ENCODE results near the gene SERPINB12.

Gene SERPINB12

GRCh38 chr18:63550068-63550467, 7.9 kb downstream of the SERPINB12 start:
- DNase-seq (ENCODE audit: low read depth in 3 of 3) = no peak

- DNase-seq (ENCODE audit: low read depth in 3 of 3) = no peak
Observed at GRCh38 chr18:63551769-63552168, 9.6 kb downstream of the SERPINB12 start.

- no peak for DNase-seq (ENCODE audit: low read depth in 3 of 3)
Observed at GRCh38 chr18:63552581-63552980, 10.4 kb downstream of the SERPINB12 start.

GRCh38 chr18:63553081-63553480, 10.9 kb downstream of the SERPINB12 start:
- DNase-seq (ENCODE audit: low read depth in 3 of 3) = no peak

- DNase-seq (ENCODE audit: low read depth in 3 of 3) = no peak
Observed at GRCh38 chr18:63559567-63560491, 17.7 kb downstream of the SERPINB12 start.

- DNase-seq (ENCODE audit: low read depth in 3 of 3) = no peak
Observed at GRCh38 chr18:63562284-63562683, 20.1 kb downstream of the SERPINB12 start.

GRCh38 chr18:63564021-63564420, 21.9 kb downstream of the SERPINB12 start:
- DNase-seq (ENCODE audit: low read depth in 3 of 3) = no peak

- no peak for DNase-seq (ENCODE audit: low read depth in 3 of 3)
Observed at GRCh38 chr18:63564561-63564960, 22.4 kb downstream of the SERPINB12 start.

GRCh38 chr18:63567276-63567675, 25.1 kb downstream of the SERPINB12 start:
- no peak for DNase-seq (ENCODE audit: low read depth in 3 of 3)

- DNase-seq (ENCODE audit: low read depth in 3 of 3) = no peak
Observed at GRCh38 chr18:63567825-63568224, 25.7 kb downstream of the SERPINB12 start.

- no peak for DNase-seq (ENCODE audit: low read depth in 3 of 3)
Observed at GRCh38 chr18:63570721-63571120, 28.6 kb downstream of the SERPINB12 start.

- no peak for DNase-seq (ENCODE audit: low read depth in 3 of 3)
Observed at GRCh38 chr18:63575681-63576080, 33.5 kb downstream of the SERPINB12 start.

GRCh38 chr18:63578357-63578958, 36.3 kb downstream of the SERPINB12 start:
- no peak for DNase-seq (ENCODE audit: low read depth in 3 of 3)

- no peak for DNase-seq (ENCODE audit: low read depth in 3 of 3)
Observed at GRCh38 chr18:63579616-63580015, 37.4 kb downstream of the SERPINB12 start.

- DNase-seq (ENCODE audit: low read depth in 3 of 3) = no peak
Observed at GRCh38 chr18:63585988-63586387, 43.8 kb downstream of the SERPINB12 start.

- DNase-seq (ENCODE audit: low read depth in 3 of 3) = no peak
Observed at GRCh38 chr18:63586431-63586830, 44.3 kb downstream of the SERPINB12 start.

GRCh38 chr18:63586966-63587365, 44.8 kb downstream of the SERPINB12 start, which contains the start of gene SERPINB13:
SERPINB13 (plus strand) TSS chr18:63587343; CDS start chr18:63588668, 1,325 bp downstream.
- no peak for DNase-seq (ENCODE audit: low read depth in 3 of 3)

- DNase-seq (ENCODE audit: low read depth in 3 of 3) = no peak
Observed at GRCh38 chr18:63588909-63589308, 46.7 kb downstream of the SERPINB12 start.

- no peak for DNase-seq (ENCODE audit: low read depth in 3 of 3)
Observed at GRCh38 chr18:63590373-63590772, 48.2 kb downstream of the SERPINB12 start.

- DNase-seq (ENCODE audit: low read depth in 3 of 3) = no peak
Observed at GRCh38 chr18:63590966-63591695, 49.0 kb downstream of the SERPINB12 start.

- DNase-seq (ENCODE audit: low read depth in 3 of 3) = no peak
Observed at GRCh38 chr18:63591725-63592124, 49.6 kb downstream of the SERPINB12 start.

- no peak for DNase-seq (ENCODE audit: low read depth in 3 of 3)
Observed at GRCh38 chr18:63592471-63592870, 50.3 kb downstream of the SERPINB12 start.
